Epithelial cell of proximal tubule (primary cell): ENCODE results near the gene ITGA6. TPM values are rescaled to one million over a fixed set of nuclear protein-coding genes. Genes with fewer than 3 reads are reported as not detected.

Experiments
- DNase-seq: peaks from one replicate; pipeline ENCODE4 v3.0.0-alpha.2; 2011; ENCODE audit warnings: low read depth
- H3K4me3 ChIP-seq: 2 replicates; pipeline ENCODE4 v1.5.1; 2011; ENCODE audit warnings: low read depth, mild to moderate bottlenecking, low read length
- CTCF ChIP-seq: conservative IDR thresholded peaks from 2 replicates; pipeline ENCODE4 v1.5.1; 2012; ENCODE audit warnings: low read depth, mild to moderate bottlenecking, low read length
- total RNA-seq: library from RNA; depleted of rRNA; stranded (reverse); fragments of >200 nt; gene quantifications from 2 replicates; pipeline ENCODE4 v1.2.3, GENCODE V29; 2015

Gene ITGA6
- total RNA-seq, 1 donor from 2014 or later: 100 TPM

GRCh38 chr2:172439911-172440310 lies 12.5 kb downstream of the ITGA6 start:
- TF ChIP-seq CTCF: no peak
- H3K4me3 ChIP-seq: no peak overlapping the region
- no peak for DNase-seq

GRCh38 chr2:172440795-172441194 lies 13.4 kb downstream of the ITGA6 start:
- DNase-seq: peak; percentile 74
- no peak overlapping the region for H3K4me3 ChIP-seq

GRCh38 chr2:172442072-172442895 lies 14.9 kb downstream of the ITGA6 start:
- H3K4me3 ChIP-seq: no peak overlapping the region
- TF ChIP-seq CTCF: no peak
- peak; percentile 76 for DNase-seq

More at GRCh38 chr2:172440795-172441194, 13.4 kb downstream of the ITGA6 start:
- no peak for TF ChIP-seq CTCF

- no peak for DNase-seq
- H3K4me3 ChIP-seq: no peak overlapping the region
- TF ChIP-seq CTCF: no peak
Measured at GRCh38 chr2:172445851-172446250, 18.5 kb downstream of the ITGA6 start.

GRCh38 chr2:172446474-172447063 lies 19.2 kb downstream of the ITGA6 start:
- TF ChIP-seq CTCF: no peak
- H3K4me3 ChIP-seq: no peak overlapping the region
- DNase-seq: no peak

GRCh38 chr2:172447811-172448493 lies 20.6 kb downstream of the ITGA6 start:
- no peak for DNase-seq
- H3K4me3 ChIP-seq: no peak overlapping the region
- no peak for TF ChIP-seq CTCF
